ENCODE data around the gene ERGIC1.
A peak's percentile ranks its signal among the peaks of the same experiment; 100 is the strongest.

Gene ERGIC1

DNA sequence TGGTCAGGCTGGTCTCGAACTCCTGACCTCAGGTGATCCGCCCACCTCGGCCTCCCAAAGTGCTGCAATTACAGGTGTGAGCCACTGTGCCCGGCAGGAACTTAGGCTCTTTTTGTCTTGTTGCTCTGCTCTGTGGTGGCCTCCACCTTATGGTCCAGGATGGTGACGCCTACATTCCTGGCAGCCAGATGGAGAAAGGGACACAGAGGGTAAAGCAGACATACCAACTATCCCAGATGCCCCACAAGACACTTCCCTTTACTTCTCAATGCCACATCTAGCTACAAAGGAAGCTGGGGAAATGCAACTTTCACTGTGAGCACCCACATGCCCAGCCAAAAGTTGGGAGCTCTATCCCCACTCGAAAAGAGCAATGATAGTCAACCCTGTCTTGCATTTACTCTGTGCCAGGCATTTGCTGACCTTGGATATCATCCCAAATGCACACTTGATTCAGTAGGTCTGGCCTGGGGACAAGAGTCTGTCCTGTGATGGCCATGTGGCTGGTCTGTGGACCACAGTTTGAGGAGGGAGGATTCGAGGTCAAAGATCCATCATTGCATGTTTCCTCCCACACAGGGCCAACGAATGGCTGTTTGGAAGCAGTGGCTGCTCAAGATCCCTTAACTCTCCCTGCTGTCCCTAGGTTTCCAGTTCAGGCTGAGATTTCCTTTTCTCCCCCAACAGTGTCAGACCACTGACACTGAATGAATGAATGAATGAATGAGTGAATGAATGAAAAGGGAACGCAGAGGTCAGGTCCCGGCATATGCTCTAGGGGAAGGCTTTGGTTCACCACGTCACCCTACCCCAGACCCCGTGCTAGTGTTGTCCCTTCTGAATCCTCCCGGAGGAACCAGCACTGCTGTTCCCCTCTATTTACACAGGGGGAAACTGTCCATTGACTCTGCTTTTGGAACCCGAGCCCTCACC is 1.4 kb upstream of the ERGIC1 start:
- H3F3A ChIP-seq (ENCODE audit: low read depth) = 0 out of 2 replicates have a peak, but pooled peaks cover 6% of the 10 kb centered on the region
- TF ChIP-seq EZH2phosphoT487 (IDR thresholded peaks at IDR 0.05; ENCODE audit: borderline replicate concordance) = no peak
- no peak for TF ChIP-seq CTCF (conservative IDR thresholded peaks at IDR 0.05; ENCODE audit: low read length)
- H3K9ac ChIP-seq (ENCODE audit: low read depth, low read length, poor library complexity, severe bottlenecking) = no peak overlapping the region
- H3K4me2 ChIP-seq (ENCODE audit: low read depth, low read length, poor library complexity, severe bottlenecking) = no peak overlapping the region
- no peak overlapping the region for H3K4me3 ChIP-seq (ENCODE audit: low read length, poor library complexity, severe bottlenecking)
- H4K20me1 ChIP-seq (ENCODE audit: insufficient read depth, low read length, poor library complexity, severe bottlenecking) = no peaks in the 10 kb centered on the region
- H3K79me2 ChIP-seq (ENCODE audit: insufficient read depth, low read length) = peaks cover 31% of the 10 kb centered on the region
- H3K27me3 ChIP-seq (ENCODE audit: insufficient read depth, low read length, poor library complexity, severe bottlenecking) = no peaks in the 10 kb centered on the region
- no peaks in the 10 kb centered on the region for H3K9me3 ChIP-seq (ENCODE audit: insufficient read depth, low read depth, low read length)
- peaks cover 3% of the 10 kb centered on the region for H3K4me1 ChIP-seq (ENCODE audit: insufficient read depth, low read length, poor library complexity, severe bottlenecking)
- no peaks in the 10 kb centered on the region for H3K36me3 ChIP-seq (ENCODE audit: insufficient read depth, low read length)
- H2AFZ ChIP-seq (ENCODE audit: low read length) = no peak overlapping the region
- H3K9me2 ChIP-seq (replicated peaks; ENCODE audit: low read depth, low read length) = no peaks in the 10 kb centered on the region

DNA sequence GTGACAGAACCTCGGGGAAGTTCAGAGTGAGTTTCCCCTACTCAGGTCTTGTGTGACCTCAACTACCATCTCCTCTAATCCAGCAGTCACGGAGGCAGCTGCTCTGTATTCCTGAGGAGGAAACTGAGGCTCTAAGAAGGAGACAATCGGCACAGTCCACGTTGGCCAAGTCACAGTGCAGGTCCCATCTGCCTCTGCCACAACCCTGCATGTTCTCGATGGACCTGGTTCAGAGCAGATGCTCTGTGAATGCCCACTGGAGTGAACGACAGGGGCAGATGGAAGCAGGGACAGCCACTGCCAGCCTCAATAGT is 722 bp upstream of the ERGIC1 start:
- H3K9me2 ChIP-seq (replicated peaks; ENCODE audit: low read depth, low read length) = no peaks in the 10 kb centered on the region
- no peak overlapping the region for H3K9ac ChIP-seq (ENCODE audit: low read depth, low read length, poor library complexity, severe bottlenecking)
- peak overlapping the region; percentile 90 for H3K4me3 ChIP-seq (ENCODE audit: low read length, poor library complexity, severe bottlenecking)
- no peak for TF ChIP-seq CTCF (conservative IDR thresholded peaks at IDR 0.05; ENCODE audit: low read length)
- no peak for TF ChIP-seq EZH2phosphoT487 (IDR thresholded peaks at IDR 0.05; ENCODE audit: borderline replicate concordance)
- H2AFZ ChIP-seq (ENCODE audit: low read length) = no peak overlapping the region
- H3K79me2 ChIP-seq (ENCODE audit: insufficient read depth, low read length) = peaks cover 35% of the 10 kb centered on the region
- no peaks in the 10 kb centered on the region for H3K27me3 ChIP-seq (ENCODE audit: insufficient read depth, low read length, poor library complexity, severe bottlenecking)
- no peaks in the 10 kb centered on the region for H3K36me3 ChIP-seq (ENCODE audit: insufficient read depth, low read length)
- H3K4me2 ChIP-seq (ENCODE audit: low read depth, low read length, poor library complexity, severe bottlenecking) = peak overlapping the region; percentile 69
- peaks cover 3% of the 10 kb centered on the region for H3K4me1 ChIP-seq (ENCODE audit: insufficient read depth, low read length, poor library complexity, severe bottlenecking)
- no peaks in the 10 kb centered on the region for H3K9me3 ChIP-seq (ENCODE audit: insufficient read depth, low read depth, low read length)
- H3F3A ChIP-seq (ENCODE audit: low read depth) = 0 out of 2 replicates have a peak, but pooled peaks cover 6% of the 10 kb centered on the region
- no peaks in the 10 kb centered on the region for H4K20me1 ChIP-seq (ENCODE audit: insufficient read depth, low read length, poor library complexity, severe bottlenecking)

- peak overlapping the region; percentile 98 for H3K4me2 ChIP-seq (ENCODE audit: low read depth, low read length, poor library complexity, severe bottlenecking)
- peak overlapping the region; percentile 90 for H3K4me3 ChIP-seq (ENCODE audit: low read length, poor library complexity, severe bottlenecking)
- H3F3A ChIP-seq (ENCODE audit: low read depth) = 0 out of 2 replicates have a peak, but pooled peaks cover 6% of the 10 kb centered on the region
- H4K20me1 ChIP-seq (ENCODE audit: insufficient read depth, low read length, poor library complexity, severe bottlenecking) = no peaks in the 10 kb centered on the region
- H3K9ac ChIP-seq (ENCODE audit: low read depth, low read length, poor library complexity, severe bottlenecking) = peak overlapping the region; percentile 96
- no peaks in the 10 kb centered on the region for H3K9me3 ChIP-seq (ENCODE audit: insufficient read depth, low read depth, low read length)
- no peaks in the 10 kb centered on the region for H3K9me2 ChIP-seq (replicated peaks; ENCODE audit: low read depth, low read length)
- H3K79me2 ChIP-seq (ENCODE audit: insufficient read depth, low read length) = peaks cover 48% of the 10 kb centered on the region
- TF ChIP-seq CTCF (conservative IDR thresholded peaks at IDR 0.05; ENCODE audit: low read length) = no peak
- TF ChIP-seq EZH2phosphoT487 (IDR thresholded peaks at IDR 0.05; ENCODE audit: borderline replicate concordance) = no peak
- H3K36me3 ChIP-seq (ENCODE audit: insufficient read depth, low read length) = no peaks in the 10 kb centered on the region
- H3K27me3 ChIP-seq (ENCODE audit: insufficient read depth, low read length, poor library complexity, severe bottlenecking) = no peaks in the 10 kb centered on the region
- peaks cover 13% of the 10 kb centered on the region for H3K4me1 ChIP-seq (ENCODE audit: insufficient read depth, low read length, poor library complexity, severe bottlenecking)
- H2AFZ ChIP-seq (ENCODE audit: low read length) = no peak overlapping the region
Measured at GRCh38 chr5:172834415-172835289, 601 bp downstream of the ERGIC1 start.
